Measurements from ENCODE around the gene PALD1.

GRCh38 chr10:70475661-70476060 is 2.9 kb upstream of the PALD1 start:
- TF ChIP-seq, protein P1, sequence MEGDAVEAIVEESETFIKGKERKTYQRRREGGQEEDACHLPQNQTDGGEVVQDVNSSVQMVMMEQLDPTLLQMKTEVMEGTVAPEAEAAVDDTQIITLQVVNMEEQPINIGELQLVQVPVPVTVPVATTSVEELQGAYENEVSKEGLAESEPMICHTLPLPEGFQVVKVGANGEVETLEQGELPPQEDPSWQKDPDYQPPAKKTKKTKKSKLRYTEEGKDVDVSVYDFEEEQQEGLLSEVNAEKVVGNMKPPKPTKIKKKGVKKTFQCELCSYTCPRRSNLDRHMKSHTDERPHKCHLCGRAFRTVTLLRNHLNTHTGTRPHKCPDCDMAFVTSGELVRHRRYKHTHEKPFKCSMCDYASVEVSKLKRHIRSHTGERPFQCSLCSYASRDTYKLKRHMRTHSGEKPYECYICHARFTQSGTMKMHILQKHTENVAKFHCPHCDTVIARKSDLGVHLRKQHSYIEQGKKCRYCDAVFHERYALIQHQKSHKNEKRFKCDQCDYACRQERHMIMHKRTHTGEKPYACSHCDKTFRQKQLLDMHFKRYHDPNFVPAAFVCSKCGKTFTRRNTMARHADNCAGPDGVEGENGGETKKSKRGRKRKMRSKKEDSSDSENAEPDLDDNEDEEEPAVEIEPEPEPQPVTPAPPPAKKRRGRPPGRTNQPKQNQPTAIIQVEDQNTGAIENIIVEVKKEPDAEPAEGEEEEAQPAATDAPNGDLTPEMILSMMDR (conservative IDR thresholded peaks at IDR 0.05 in 1 of 2, IDR thresholded peaks at IDR 0.05 in 1 of 2; ENCODE audit: low read depth in 1 of 2, low read length in 2 of 2), result no peak
- TF ChIP-seq EZH2 (IDR thresholded peaks at IDR 0.05; ENCODE audit: low read length, missing control alignments), result no peak

All from fibroblast of lung (primary cell).